ENCODE measurements around the gene CDADC1.
A peak's percentile ranks its signal among the peaks of the same experiment; 100 is the strongest.

Gene CDADC1

DNA sequence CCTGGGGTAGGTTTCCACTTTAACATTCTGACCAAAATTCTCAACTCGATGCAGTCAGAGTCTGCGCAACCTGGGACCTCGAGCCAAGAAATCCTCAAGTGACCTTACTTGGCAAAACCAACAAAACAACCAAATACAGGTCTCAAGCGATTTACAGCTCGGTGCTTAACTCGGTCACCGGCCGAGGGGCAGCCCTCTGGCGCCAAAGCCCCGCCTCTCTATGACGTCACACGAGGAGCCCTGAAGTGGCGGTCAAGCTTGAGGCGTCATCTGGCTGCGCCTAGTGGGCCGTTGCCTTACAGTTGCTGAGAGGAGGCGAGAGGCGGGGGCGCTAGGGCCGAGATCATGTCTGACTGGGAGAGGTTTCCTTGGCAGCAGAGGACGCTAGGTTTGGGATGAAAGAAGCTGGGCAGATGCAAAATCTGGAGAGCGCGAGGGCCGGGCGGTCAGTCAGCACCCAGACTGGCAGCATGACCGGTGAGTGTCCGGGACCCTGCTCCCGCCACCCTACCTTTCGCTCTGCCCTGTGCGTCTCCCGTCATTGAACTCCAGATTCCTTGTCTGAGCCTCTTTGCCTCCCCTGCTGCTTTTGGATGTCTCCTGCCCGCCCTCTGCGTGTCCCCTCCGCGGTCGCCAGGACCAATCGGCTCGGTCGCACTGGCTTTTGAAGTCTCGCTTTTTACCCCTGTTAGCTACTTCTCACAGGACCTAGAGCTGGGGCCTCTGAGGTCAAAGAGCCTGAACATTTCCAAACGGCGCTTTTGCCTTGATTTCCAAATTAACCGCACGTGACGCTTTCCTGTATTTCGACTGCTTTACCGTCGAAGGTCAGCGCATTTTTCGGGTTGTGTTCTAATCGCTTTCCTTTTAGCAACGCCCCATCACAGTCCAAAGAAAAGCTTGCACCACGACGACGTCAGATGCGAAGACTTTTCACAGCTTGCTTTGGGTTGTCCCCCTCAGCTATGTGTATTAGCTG is at the start of gene CDADC1:
TSS of gene CDADC1 (plus strand) at position 283 of the 979 bp plus-strand sequence. CDS start at position 396, 113 bp downstream.
- peak; percentile 76 for DNase-seq (ENCODE audit: low read depth)

DNA sequence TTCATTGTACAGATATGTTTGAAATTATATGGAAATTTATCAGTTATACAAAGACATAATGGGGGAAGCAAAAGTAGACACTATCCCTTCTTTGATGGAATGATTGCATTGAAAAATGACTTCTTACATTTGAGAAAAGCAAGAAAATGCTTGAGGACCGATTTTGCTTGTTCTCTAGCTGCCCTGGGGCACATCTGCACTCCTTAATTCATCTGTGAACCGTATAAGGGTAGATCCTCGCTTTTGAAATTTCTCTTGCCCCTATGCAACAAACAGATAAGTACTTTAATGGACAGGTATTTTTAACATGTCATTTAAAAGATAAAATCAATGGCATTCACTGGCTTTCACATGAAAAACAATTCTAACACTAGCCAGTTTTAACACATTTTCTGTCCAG is 41.1 kb upstream of the CDADC1 start:
- DNase-seq (ENCODE audit: low read depth), result no peak

DNA sequence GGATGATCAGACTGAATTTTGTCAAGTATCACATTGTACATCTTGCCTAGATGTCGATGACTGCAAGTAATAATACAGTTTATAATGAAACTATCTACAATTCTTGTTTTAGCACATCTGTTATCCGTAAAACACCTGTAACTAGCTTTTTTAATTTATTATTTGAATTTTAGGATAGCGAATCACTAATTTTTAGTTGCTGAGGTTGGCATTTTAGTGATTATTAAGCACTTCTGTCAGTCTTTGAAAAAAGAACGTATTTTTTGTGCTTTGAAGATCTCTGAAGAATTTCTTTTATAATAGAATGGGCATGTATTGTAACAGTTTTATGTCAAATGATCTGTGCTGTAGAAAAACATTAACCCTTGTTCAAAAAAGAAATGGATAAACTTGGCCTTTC is 39.1 kb upstream of the CDADC1 start:
- DNase-seq (ENCODE audit: low read depth), result no peak

DNA sequence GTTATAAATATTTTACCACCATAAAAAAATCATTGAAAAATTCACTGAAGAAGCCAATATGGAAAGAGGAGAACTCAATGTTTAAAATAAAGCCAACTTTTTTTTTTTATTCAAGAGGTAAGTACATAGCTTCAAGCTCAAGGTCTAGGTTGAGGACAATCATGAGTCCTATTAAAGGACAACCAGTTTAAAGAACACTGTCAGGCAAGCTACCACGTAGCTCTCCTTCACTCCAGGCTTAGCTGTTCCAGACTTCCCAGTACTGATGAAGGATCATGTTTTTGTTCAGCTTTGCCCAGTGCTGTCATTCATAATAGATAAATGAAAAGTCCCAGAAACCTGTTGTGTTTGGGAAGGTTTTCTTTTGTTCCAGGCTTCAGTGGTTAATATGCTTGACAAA is 37.6 kb upstream of the CDADC1 start:
- no peak for DNase-seq (ENCODE audit: low read depth)

DNA sequence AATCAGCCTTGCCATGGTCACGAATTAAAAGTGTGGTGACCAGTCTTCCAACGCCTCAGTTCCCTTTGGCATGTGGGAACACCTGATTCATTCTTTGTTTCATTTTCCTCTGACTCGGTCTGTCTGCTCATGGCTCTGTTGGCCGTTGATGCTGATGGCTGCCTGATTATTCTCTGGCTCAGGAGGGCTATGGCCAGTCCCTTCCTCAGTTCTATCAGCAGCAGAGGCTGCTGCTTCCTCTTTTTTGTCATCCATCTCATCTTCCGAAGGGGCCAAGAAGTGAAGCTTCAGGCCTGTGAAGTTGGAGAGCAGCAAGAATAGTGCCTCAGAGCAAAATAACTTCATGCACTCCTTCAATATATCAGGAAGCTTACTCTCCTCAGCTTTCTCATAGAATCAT is 37.1 kb upstream of the CDADC1 start:
- DNase-seq (ENCODE audit: low read depth), result no peak

DNA sequence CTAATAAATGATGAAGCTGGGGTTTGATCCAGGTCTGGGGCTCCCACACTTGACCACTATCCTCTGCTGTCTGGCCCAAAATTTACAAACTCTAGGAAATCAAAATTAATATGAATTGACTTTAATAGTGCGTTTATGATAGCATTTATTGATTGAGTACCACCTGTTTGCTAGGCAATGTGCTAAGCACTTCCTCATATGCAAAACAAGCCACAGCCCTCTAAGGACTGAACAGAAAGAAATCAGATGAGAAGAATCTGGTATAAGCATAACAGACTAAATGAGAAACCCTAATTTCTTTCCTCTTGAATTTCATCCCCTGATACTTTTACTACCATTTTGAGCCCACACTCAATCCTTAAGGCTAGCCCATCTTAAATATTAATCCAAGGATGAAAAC is 34.2 kb upstream of the CDADC1 start:
- DNase-seq (ENCODE audit: low read depth), result no peak

DNA sequence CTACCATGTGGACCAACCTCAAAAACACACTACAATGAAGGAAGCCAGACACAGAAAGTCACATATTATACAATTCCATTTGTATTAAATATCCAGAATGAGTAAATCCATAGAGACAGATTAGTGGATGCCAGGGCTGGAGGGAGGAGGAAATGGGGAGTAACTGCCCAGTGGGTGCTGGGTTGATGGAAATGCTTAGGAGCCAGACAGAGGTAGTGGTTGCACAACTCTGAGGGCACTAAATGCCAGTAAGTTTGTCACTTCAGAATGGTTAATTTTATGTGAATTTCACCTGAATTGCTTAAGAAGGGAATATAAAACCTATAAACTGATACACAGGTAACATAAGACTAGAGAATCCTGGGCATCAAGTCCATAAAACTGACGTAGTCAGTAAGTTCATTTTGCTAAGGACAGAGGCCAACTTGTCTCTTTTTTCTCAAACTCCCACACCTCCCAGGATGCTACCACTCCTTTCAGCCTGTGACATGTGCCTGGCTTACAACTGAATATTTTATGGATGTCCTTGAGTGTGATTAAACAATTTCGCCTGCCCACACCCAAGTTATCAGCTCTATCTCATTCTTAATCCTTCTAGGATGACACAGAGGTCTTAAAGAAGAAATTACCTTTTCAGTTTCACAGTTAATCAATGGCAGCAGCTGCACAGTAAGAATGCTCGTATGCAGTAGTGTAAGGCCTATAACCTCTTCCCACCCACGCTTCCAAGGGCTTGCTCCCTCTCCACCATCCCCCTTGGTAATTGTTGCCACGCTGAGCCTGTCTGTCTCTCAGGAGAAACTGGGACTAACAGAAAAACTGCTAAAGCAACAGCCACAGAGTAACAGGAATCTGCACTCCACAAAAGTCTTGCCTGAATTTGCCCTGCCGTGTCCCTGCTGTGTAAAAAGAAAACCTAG is 33.5 kb upstream of the CDADC1 start:
- DNase-seq (ENCODE audit: low read depth), result no peak

DNA sequence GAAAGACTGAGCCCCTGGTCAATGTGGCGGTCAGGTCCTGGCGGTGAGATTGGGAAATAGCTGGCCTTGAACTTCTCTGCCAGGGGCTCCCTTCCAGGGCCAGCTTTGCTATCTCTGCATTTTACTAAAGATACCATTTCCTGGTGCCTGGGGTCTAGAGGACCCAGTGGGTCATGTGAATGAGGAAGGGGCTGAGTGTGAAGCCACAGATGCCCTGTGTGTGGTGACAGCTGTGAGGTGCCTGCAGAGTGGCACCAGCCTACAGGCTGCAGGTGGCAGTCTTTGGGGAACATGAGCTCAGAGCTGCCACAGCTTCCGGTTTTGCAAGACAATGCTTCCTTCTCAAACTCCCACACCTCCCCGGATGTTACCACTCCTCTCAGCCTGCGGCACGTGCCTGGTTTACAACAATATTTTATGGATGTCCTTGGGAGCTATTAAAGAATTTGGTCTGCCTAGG is 32.8 kb upstream of the CDADC1 start:
- DNase-seq (ENCODE audit: low read depth), result no peak

DNA sequence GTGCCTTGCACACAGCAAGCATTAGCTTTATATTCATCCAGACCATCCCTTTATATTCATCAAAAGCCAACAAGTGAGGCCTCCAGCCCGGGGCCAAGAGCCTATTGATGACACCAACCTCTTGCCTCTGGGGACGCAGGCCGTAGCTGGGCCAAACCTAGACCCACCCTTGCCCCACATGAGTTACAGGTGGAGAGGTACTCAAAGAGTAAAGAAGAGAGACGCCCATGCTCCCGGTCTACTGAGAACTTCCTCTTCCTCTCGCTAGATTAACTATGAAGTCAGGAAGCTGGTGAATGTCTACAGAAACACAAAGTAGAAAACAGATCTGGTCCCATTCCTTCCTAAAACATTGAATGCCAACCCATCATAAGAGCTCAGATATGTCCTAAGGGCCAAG is 31.4 kb upstream of the CDADC1 start:
- no peak for DNase-seq (ENCODE audit: low read depth)

DNA sequence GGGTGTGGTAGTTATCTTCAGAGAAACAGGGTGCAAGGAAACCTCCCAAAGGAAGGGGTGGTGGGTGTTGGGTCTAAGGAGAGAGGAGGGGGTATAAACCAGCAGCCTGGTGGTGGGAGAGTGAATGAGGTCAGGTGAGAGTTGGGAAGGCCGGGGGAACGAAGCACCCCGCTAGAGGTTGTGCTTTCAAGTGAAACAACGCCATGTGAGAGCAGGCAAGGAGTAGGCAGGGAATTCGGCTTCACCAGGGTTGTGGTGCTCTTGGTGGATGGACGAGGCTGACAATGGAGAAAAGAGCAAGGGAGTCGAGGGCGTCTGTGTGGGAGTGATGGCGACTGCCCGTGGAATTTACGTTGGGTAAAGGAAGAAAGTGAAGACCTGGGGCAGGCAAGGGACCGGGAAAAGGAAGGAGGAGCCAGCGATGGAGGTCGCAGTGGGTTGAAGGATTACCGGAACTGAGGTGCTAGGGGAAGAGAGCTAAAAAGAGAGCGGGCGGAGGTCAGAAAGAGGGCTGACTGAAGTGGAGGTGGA is 29.7 kb upstream of the CDADC1 start:
- DNase-seq (ENCODE audit: low read depth), result no peak

DNA sequence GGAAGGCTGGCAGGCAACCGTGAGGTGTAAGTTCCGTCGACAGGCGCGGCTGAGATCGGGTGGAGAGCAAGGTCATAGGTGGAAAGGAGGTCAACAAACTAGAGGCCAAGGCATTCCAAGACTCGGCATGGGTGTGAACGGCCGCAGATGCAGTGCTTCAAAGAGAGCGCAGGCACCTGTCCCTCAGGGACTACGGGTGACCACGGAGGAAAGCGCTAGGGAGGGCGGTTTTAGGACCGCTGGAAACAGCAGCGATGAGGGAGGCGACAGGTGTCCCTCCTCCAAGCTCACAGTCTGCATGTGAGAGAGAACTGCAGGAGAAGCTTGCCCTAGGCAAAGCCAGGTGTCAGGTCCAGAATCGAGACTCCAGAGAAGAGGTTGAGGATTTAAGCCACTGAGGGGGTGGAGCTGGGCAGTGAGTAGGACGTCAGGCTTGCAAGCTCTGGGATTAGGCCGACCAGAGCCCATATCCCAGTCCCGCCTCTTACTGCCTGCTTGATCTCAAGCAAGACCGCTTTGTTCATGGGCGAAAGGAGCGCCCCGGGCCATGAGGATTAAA is 29.2 kb upstream of the CDADC1 start:
- no peak for DNase-seq (ENCODE audit: low read depth)

DNA sequence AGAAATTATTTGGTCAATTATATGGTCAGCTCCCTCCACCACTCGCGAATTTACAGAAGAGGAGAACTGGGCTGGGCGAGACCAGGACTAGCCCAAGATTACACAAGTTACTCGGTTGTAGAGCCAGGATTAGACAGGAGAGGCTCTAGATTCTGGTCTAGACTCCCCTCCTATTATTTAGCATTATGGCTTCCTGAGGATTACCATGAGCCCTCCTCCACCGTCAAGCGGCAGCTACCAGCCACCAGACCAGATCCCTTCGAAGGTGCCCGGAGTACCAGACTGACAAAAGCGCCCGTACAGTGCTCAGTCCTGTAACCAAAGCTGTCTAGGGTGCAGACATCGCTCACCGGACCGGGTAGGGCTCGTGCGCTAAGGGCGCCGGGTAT is 28.1 kb upstream of the CDADC1 start:
- no peak for DNase-seq (ENCODE audit: low read depth)

DNA sequence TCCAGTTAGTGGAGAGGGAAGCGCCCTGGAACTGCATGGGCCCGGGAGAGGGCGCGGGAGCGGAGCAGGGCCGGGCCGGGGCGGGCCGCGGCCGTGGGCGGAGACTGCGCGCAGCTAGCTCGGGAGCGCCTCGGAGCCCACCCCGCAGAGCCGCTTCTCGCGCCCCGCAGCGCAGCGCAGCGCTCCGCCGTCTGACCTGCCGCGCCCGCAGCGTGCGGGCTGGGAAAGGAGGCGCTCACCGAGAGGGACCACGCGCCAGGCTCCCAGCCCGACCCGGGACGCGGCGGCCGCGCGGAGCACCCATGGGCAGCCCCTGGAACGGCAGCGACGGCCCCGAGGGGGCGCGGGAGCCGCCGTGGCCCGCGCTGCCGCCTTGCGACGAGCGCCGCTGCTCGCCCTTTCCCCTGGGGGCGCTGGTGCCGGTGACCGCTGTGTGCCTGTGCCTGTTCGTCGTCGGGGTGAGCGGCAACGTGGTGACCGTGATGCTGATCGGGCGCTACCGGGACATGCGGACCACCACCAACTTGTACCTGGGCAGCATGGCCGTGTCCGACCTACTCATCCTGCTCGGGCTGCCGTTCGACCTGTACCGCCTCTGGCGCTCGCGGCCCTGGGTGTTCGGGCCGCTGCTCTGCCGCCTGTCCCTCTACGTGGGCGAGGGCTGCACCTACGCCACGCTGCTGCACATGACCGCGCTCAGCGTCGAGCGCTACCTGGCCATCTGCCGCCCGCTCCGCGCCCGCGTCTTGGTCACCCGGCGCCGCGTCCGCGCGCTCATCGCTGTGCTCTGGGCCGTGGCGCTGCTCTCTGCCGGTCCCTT is 27.5 kb upstream of the CDADC1 start, which contains the start of gene MLNR:
TSS of gene MLNR (plus strand) at position 303 of the 820 bp plus-strand sequence. CDS start at position 303, 0 bp downstream.
- DNase-seq (ENCODE audit: low read depth), result no peak

DNA sequence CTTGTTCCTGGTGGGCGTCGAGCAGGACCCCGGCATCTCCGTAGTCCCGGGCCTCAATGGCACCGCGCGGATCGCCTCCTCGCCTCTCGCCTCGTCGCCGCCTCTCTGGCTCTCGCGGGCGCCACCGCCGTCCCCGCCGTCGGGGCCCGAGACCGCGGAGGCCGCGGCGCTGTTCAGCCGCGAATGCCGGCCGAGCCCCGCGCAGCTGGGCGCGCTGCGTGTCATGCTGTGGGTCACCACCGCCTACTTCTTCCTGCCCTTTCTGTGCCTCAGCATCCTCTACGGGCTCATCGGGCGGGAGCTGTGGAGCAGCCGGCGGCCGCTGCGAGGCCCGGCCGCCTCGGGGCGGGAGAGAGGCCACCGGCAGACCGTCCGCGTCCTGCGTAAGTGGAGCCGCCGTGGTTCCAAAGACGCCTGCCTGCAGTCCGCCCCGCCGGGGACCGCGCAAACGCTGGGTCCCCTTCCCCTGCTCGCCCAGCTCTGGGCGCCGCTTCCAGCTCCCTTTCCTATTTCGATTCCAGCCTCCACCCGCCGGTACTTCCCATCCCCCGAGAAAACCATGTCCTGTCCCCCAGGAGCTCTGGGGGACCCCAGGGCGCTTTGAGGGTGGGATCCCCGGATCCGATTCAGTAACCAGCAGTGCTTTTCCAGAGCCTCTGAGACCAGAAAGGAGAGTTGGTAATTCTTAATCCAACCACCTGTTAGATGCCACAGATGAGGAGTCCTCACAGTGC is 26.7 kb upstream of the CDADC1 start:
- DNase-seq (ENCODE audit: low read depth), result no peak

DNA sequence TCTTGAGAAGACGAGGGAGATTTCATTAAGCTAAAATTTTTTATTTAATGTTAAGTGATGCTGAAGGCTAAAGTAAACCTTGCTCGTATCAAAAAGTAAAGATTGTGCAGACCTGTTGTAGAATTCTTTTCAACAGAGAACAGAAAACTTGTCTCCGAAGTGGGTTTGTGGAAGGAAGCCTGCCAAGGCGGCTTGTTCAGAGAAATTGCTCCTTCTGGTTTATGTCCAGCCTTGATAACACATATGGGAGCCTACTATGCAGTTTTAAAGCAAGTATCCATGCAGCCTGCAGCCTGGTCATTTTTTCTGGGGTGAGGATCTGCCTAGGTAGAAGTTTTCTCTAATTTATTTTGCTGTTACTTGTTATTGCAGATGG is 26.1 kb upstream of the CDADC1 start:
- no peak for DNase-seq (ENCODE audit: low read depth)

DNA sequence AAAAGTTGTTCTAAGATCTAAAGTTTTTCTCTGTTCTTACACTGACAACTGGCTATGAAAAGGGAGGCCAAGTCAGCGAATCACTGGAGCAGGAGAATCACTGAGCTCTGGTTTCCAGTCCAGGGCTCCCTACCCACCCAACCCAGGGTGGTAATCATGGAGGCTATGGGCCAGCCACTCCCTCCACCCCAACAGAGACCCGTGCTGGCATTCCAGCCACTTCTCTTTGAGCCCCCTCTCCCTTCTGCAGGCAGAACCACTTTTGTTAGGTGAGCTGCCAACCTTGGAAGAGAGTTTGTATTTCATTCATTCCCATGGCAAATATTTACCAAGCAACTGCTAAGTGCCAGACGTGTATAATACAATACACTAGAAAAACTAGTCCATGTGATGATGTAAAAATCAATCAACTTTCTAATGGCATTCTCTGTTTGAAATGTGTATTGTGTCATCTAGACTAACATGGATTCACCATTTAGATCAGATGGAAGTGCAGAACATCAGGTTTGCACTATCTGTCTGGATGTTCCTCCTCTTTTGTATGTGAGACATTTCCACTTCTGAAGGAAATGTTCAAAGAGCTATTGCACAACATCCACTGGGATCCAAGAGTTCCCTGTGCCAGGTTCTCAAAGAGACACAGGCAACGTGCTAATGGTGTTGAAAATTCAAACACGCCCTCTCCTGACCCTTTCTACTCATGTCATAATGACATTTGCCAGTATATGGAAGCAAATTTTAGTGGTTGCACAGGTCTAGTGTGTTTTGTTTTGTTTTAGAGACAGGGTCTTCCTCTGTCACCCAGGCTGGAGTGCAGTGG is 22.3 kb upstream of the CDADC1 start:
- DNase-seq (ENCODE audit: low read depth), result no peak

DNA sequence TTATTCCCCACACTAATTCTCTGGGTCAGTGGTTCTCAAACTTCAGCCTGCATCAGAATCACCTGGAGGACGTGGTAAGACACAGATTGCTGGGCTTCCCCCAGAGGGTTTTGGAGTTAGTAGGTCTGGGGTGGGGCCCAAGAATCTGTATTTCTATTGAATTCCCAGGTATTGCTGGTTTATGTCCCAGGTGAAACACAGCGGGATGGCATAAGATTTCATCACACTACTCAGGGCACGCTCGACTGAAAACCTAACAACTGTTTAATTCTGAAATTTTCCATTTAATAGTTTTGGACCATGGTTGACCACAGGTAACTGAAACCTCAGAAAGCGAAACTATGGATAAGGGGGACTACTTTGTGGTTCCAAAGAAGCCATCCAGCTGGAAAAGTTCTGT is 21.1 kb upstream of the CDADC1 start:
- DNase-seq (ENCODE audit: low read depth), result no peak

DNA sequence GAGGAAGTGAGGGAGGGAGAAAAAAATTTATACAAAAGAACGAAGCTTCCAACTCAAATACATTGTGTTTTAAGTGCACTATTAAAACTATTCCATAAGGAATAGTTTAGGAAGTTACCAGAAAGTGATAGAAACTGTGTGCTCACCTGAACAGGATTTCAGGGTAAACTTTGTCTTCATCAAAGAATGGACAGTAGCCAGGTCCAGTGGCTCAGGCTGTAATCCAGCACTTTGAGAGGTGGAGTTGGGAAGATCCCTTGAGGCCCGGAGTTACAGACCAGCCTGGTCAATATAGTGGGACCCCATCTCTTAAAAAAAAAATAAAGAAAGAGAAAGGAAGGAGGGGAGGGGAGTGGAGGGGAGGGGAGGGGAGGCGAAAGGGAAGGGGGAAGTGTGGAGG is 13.0 kb upstream of the CDADC1 start:
- no peak for DNase-seq (ENCODE audit: low read depth)

DNA sequence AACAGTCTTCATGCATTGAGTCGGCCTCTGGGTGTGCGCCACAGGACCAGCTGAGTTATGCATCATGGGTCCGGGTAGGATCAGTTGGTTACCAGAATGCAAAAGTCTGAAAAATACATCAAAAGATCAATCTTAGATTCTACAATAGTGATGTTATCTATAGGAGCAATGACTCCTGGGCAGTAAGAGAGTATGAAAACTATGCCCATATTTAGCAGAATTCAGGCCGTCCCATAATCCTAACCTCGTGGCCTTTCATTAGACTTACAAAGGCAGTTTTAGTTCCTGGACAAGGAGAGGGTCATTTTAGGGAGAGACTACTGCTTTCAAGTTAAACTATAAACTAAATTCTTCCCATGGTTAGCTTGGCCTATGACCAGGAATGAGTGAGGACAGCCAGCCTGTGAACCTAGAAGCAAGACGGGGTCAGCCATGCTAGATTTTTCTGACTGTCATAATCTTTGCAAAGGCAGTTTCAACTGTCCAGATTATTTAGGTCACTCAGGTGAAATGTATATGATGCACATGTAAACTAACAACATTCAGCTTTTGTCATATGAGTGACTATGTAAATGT is 11.8 kb upstream of the CDADC1 start:
- no peak for DNase-seq (ENCODE audit: low read depth)

Data from activated T-cell treated with anti-CD3 and anti-CD28 coated beads for 1 hour (primary cell).